HEK293 (cell line): Measurements from ENCODE around the gene XG.

Source experiments
- HOXC10 ChIP-seq: sonication (generic); formaldehyde crosslinking; IDR thresholded peaks from 2 replicates; pipeline ENCODE4 v1.8.1; 2023; ENCODE audit warnings: mild to moderate bottlenecking, missing genetic modification reagents
- ZBTB1 ChIP-seq: fragments of 450-650 bp; formaldehyde crosslinking; IDR thresholded peaks from 2 replicates; pipeline ENCODE4 v1.5.1; 2016; ENCODE audit warnings: missing biosample characterization, missing genetic modification characterization
- ZBTB8A ChIP-seq: fragments of 450-650 bp; formaldehyde crosslinking; IDR thresholded peaks from 2 replicates; pipeline ENCODE4 v1.5.1; 2016; ENCODE audit warnings: missing biosample characterization, missing genetic modification characterization
- ZIC2 ChIP-seq: fragments of 450-650 bp; formaldehyde crosslinking; IDR thresholded peaks from 2 replicates; pipeline ENCODE4 v1.5.1; 2016; ENCODE audit warnings: missing biosample characterization, missing genetic modification characterization
- ZNF214 ChIP-seq: fragments of 450-650 bp; formaldehyde crosslinking; IDR thresholded peaks from 2 replicates; pipeline ENCODE4 v1.5.1; 2017; ENCODE audit warnings: missing biosample characterization, mild to moderate bottlenecking, missing genetic modification characterization, borderline replicate concordance
- ZNF580 ChIP-seq: fragments of 450-650 bp; formaldehyde crosslinking; IDR thresholded peaks from 2 replicates; pipeline ENCODE4 v1.5.1; 2016; ENCODE audit warnings: missing biosample characterization, missing genetic modification characterization
- ZNF585B ChIP-seq: fragments of 450-650 bp; formaldehyde crosslinking; IDR thresholded peaks from 2 replicates; pipeline ENCODE4 v1.5.1; 2016; ENCODE audit warnings: missing biosample characterization, missing genetic modification characterization
- ZNF670 ChIP-seq: fragments of 450-650 bp; formaldehyde crosslinking; IDR thresholded peaks from 2 replicates; pipeline ENCODE4 v1.5.1; 2016; ENCODE audit warnings: missing biosample characterization, missing genetic modification characterization, low read depth
- TF ChIP-seq, protein P1 (sequence below): fragments of 450-650 bp; formaldehyde crosslinking; IDR thresholded peaks from 2 replicates; pipeline ENCODE4 v1.5.1; 2016; ENCODE audit warnings: missing biosample characterization, missing genetic modification characterization
- TF ChIP-seq, protein P2 (sequence below): fragments of 450-650 bp; formaldehyde crosslinking; IDR thresholded peaks from 2 replicates; pipeline ENCODE4 v1.5.1; 2016; ENCODE audit warnings: missing biosample characterization, missing genetic modification characterization

- TF ChIP-seq ZNF585B (no peak), HOXC10 (CRISPR knock-in tag) (no peak), ZNF214 (tag by site-specific recombination) (no peak), ZNF670 (no peak), ZNF580 (tag by site-specific recombination) (no peak), ZBTB8A (tag by site-specific recombination) (no peak), ZBTB1 (no peak), ZIC2 (no peak)
- TF ChIP-seq, protein P1, sequence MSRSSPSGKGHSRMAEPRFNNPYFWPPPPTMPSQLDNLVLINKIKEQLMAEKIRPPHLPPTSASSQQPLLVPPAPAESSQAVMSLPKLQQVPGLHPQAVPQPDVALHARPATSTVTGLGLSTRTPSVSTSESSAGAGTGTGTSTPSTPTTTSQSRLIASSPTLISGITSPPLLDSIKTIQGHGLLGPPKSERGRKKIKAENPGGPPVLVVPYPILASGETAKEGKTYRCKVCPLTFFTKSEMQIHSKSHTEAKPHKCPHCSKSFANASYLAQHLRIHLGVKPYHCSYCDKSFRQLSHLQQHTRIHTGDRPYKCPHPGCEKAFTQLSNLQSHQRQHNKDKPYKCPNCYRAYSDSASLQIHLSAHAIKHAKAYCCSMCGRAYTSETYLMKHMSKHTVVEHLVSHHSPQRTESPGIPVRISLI (tag by site-specific recombination): no peak
- TF ChIP-seq, protein P2, sequence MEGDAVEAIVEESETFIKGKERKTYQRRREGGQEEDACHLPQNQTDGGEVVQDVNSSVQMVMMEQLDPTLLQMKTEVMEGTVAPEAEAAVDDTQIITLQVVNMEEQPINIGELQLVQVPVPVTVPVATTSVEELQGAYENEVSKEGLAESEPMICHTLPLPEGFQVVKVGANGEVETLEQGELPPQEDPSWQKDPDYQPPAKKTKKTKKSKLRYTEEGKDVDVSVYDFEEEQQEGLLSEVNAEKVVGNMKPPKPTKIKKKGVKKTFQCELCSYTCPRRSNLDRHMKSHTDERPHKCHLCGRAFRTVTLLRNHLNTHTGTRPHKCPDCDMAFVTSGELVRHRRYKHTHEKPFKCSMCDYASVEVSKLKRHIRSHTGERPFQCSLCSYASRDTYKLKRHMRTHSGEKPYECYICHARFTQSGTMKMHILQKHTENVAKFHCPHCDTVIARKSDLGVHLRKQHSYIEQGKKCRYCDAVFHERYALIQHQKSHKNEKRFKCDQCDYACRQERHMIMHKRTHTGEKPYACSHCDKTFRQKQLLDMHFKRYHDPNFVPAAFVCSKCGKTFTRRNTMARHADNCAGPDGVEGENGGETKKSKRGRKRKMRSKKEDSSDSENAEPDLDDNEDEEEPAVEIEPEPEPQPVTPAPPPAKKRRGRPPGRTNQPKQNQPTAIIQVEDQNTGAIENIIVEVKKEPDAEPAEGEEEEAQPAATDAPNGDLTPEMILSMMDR: no peak
These were observed 103.9 kb downstream of the XG start for GRCh38 chrX:2855761-2856160.
